Dermis lymphatic vessel endothelial cell (primary cell): ENCODE results near the gene ATP5MC2. TPM values are rescaled to one million over a fixed set of nuclear protein-coding genes. Genes with fewer than 3 reads are reported as not detected.

Experiments used
- total RNA-seq: library from RNA; depleted of rRNA; stranded (reverse); fragments of >200 nt; gene quantifications from 2 replicates; pipeline ENCODE4 v1.2.1, GENCODE V29; 2014

The ATP5MC2 gene
- 123 and 126 TPM in 2 replicates for total RNA-seq

GRCh38 chr12:53675701-53676607, at the start of gene ATP5MC2:
Gene ATP5MC2, minus strand, starts transcription at chr12:53676083. Its CDS starts 3,469 bp downstream, at chr12:53672614.

GRCh38 chr12:53625946-53626701, 49.8 kb downstream of the ATP5MC2 start, which contains the start of gene ATF7:
Gene ATF7, minus strand, starts transcription at chr12:53626382. Its CDS starts 25,382 bp downstream, at chr12:53601000.

Other genes with a start within 250 kb of the ATP5MC2 start
- 11.2 and 11.8 TPM in 2 replicates for gene PRR13, start 234.3 kb downstream of the ATP5MC2 start, total RNA-seq
- gene PCBP2, start 224.0 kb downstream of the ATP5MC2 start, total RNA-seq = 379 and 479 TPM in 2 replicates
- gene MAP3K12, start 176.6 kb downstream of the ATP5MC2 start, total RNA-seq = 3.1 and 5.1 TPM in 2 replicates
- 32.4 and 37.1 TPM in 2 replicates for gene TARBP2, start 174.8 kb downstream of the ATP5MC2 start, total RNA-seq
- not detected in 2 replicates for gene NPFF, start 168.6 kb downstream of the ATP5MC2 start, total RNA-seq
- gene ATF7, start 49.7 kb downstream of the ATP5MC2 start, total RNA-seq = 8.0 and 9.7 TPM in 2 replicates
- gene CALCOCO1, start 51.4 kb upstream of the ATP5MC2 start, total RNA-seq = 86.2 and 92.7 TPM in 2 replicates
- gene CISTR, start 75.9 kb upstream of the ATP5MC2 start, total RNA-seq = not detected in 2 replicates